ENCODE results near the gene CHAT.

DNA sequence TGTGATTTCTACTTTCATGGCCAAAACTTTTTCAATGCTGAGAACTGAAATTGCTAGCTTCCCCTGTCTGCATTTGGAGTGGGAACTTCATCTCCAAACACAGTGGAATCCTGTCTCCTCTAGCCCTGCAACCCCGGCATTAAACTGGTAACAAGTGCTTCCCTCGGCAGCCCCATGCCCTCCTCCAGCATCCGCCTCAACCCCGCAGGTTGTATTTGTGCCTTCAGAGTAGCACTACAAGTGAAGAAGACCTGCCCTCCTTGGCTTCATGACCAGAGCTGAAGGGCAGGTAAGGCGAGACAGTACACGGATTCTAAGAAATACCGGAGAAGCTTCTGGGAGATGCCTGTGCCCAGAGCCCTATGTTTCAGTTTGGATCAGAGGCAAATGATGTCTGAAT lies 82.5 kb downstream of the CHAT start:
- TF ChIP-seq, protein P1, sequence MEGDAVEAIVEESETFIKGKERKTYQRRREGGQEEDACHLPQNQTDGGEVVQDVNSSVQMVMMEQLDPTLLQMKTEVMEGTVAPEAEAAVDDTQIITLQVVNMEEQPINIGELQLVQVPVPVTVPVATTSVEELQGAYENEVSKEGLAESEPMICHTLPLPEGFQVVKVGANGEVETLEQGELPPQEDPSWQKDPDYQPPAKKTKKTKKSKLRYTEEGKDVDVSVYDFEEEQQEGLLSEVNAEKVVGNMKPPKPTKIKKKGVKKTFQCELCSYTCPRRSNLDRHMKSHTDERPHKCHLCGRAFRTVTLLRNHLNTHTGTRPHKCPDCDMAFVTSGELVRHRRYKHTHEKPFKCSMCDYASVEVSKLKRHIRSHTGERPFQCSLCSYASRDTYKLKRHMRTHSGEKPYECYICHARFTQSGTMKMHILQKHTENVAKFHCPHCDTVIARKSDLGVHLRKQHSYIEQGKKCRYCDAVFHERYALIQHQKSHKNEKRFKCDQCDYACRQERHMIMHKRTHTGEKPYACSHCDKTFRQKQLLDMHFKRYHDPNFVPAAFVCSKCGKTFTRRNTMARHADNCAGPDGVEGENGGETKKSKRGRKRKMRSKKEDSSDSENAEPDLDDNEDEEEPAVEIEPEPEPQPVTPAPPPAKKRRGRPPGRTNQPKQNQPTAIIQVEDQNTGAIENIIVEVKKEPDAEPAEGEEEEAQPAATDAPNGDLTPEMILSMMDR (IDR thresholded peaks at IDR 0.05), result no peak
- TF ChIP-seq, protein P2, sequence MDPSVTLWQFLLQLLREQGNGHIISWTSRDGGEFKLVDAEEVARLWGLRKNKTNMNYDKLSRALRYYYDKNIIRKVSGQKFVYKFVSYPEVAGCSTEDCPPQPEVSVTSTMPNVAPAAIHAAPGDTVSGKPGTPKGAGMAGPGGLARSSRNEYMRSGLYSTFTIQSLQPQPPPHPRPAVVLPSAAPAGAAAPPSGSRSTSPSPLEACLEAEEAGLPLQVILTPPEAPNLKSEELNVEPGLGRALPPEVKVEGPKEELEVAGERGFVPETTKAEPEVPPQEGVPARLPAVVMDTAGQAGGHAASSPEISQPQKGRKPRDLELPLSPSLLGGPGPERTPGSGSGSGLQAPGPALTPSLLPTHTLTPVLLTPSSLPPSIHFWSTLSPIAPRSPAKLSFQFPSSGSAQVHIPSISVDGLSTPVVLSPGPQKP (IDR thresholded peaks at IDR 0.05; ENCODE audit: low read depth, low read length), result no peak
- TF ChIP-seq, protein P3, sequence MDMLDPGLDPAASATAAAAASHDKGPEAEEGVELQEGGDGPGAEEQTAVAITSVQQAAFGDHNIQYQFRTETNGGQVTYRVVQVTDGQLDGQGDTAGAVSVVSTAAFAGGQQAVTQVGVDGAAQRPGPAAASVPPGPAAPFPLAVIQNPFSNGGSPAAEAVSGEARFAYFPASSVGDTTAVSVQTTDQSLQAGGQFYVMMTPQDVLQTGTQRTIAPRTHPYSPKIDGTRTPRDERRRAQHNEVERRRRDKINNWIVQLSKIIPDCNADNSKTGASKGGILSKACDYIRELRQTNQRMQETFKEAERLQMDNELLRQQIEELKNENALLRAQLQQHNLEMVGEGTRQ (IDR thresholded peaks at IDR 0.05), result no peak
- TF ChIP-seq MYC (IDR thresholded peaks at IDR 0.05; ENCODE audit: borderline replicate concordance, low read length) (no peak), MAZ (IDR thresholded peaks at IDR 0.05; ENCODE audit: borderline replicate concordance, low read depth, low read length) (no peak), POLR2AphosphoS2 (conservative IDR thresholded peaks at IDR 0.05; ENCODE audit: low read length) (no peak), POLR2A (IDR thresholded peaks at IDR 0.05; ENCODE audit: low read length) (no peak), KDM1A (IDR thresholded peaks at IDR 0.05; ENCODE audit: low read depth) (no peak), HOXA7 (CRISPR knock-in tag; IDR thresholded peaks at IDR 0.05) (no peak), EP300 (IDR thresholded peaks at IDR 0.05) (no peak), MAX (IDR thresholded peaks at IDR 0.05) (no peak), REST (IDR thresholded peaks at IDR 0.05) (no peak), HDAC2 (IDR thresholded peaks at IDR 0.05) (no peak)

Measured in A549 (cell line).